ENCODE results near the gene G3BP2. TPM values are rescaled to one million over a fixed set of nuclear protein-coding genes. Genes with fewer than 3 reads are reported as not detected.
"Not testable (repeated sequence)": the region's sequence is repeated elsewhere in the genome, so short reads cannot be mapped to it uniquely, and the experiment has no call there.

G3BP2 gene
- total and polyA plus RNA-seq, 7 experiments from 2014 or later, result 115 to 299 (median 164) TPM

- Mint-ChIP-seq H3K36me3 (peaks cover 0 to 12% (median 4%) of the 10 kb centered on the region in 5 donors), H3K4me3 (peak overlapping the region; percentile 45 to 100 (median 60)), H3K27ac (peak overlapping the region in 7 of 9 donors; percentile 1 to 73 (median 5)), H3K9me3 (peaks cover 0 to 7% (median 0%) of the 10 kb centered on the region in 11 donors), H3K27me3 (no peaks in the 10 kb centered on the region), H3K4me1 (peaks cover 56 to 81% (median 68%) of the 10 kb centered on the region in 7 donors)
- H3K27ac ChIP-seq (ENCODE audit: low read depth, low read length), result peak overlapping the region; percentile 10
- peak overlapping the region; percentile 5 for H3K4me3 ChIP-seq (ENCODE audit: low read length)
- H3K27me3 ChIP-seq (ENCODE audit: control insufficient read depth in 2 of 2, insufficient read depth in 2 of 2, low read length in 2 of 2), result no peaks in the 10 kb centered on the region
- intact Hi-C loops (cut with micrococcal nuclease), result loop anchor here in 1 of 2 donors (1.0 kb wide), 1 partner anchor 9 kb away; no protein-coding TSS in a partner anchor
- DNase-seq (no peak), ATAC-seq (no peak)
- H3K36me3 ChIP-seq (ENCODE audit: control insufficient read depth in 2 of 3, insufficient read depth in 3 of 3, low read length in 3 of 3), result peaks cover 0 to 10% (median 0%) of the 10 kb centered on the region in 3 experiments
- H3K9me3 ChIP-seq (ENCODE audit: control insufficient read depth in 2 of 3, low read length in 3 of 3), result no peaks in the 10 kb centered on the region
- CTCF ChIA-PET, result no interaction called here
- peaks cover 61 to 66% of the 10 kb centered on the region in 2 donors for H3K4me1 ChIP-seq (ENCODE audit: control insufficient read depth in 2 of 2, insufficient read depth in 2 of 2, low read length in 2 of 2)
- POLR2A ChIA-PET, result interaction anchor here (1.0 to 8.1 kb wide), 6 partner anchors 10 to 57 kb away, joined by 3 to 148 read pairs (median 8); partner anchors contain the start of gene USO1
Measured at GRCh38 chr4:75668596-75668995, 4.6 kb downstream of the G3BP2 start.

GRCh38 chr4:75667636-75668035 lies 5.6 kb downstream of the G3BP2 start:
- not testable (repeated sequence) for ATAC-seq

GRCh38 chr4:75666299-75666698 lies 6.9 kb downstream of the G3BP2 start:
- Histone ChIP-seq H3K27ac (ENCODE audit: low read depth, low read length) (peak overlapping the region; percentile 20), H3K4me3 (ENCODE audit: low read length) (no peak overlapping the region), H3K36me3 (ENCODE audit: control insufficient read depth in 2 of 3, insufficient read depth in 3 of 3, low read length in 3 of 3) (peaks cover 0 to 7% (median 0%) of the 10 kb centered on the region in 3 experiments), H3K4me1 (ENCODE audit: control insufficient read depth in 2 of 2, insufficient read depth in 2 of 2, low read length in 2 of 2) (peaks cover 58 to 61% of the 10 kb centered on the region in 2 donors), H3K27me3 (ENCODE audit: control insufficient read depth in 2 of 2, insufficient read depth in 2 of 2, low read length in 2 of 2) (no peaks in the 10 kb centered on the region), H3K9me3 (ENCODE audit: control insufficient read depth in 2 of 3, low read length in 3 of 3) (no peaks in the 10 kb centered on the region)
- CTCF ChIA-PET, result no interaction called here
- no peak for DNase-seq
- H3K27ac Mint-ChIP-seq, result peak overlapping the region; percentile 5 to 81 (median 48)
- no peaks in the 10 kb centered on the region for H3K9me3 Mint-ChIP-seq
- POLR2A ChIA-PET, result interaction anchor here (2.0 kb wide), 1 partner anchor 57 kb away, joined by 5 read pairs; the partner anchor contains the start of gene USO1
- no peaks in the 10 kb centered on the region for H3K27me3 Mint-ChIP-seq
- intact Hi-C loops (cut with micrococcal nuclease), result no loop called here
- peaks cover 0 to 13% (median 11%) of the 10 kb centered on the region in 5 donors for H3K36me3 Mint-ChIP-seq
- no peak for ATAC-seq
- peak overlapping the region; percentile 31 to 100 (median 64) for H3K4me3 Mint-ChIP-seq
- peaks cover 53 to 87% (median 74%) of the 10 kb centered on the region in 7 donors for H3K4me1 Mint-ChIP-seq

More at GRCh38 chr4:75667636-75668035, 5.6 kb downstream of the G3BP2 start:
- Mint-ChIP-seq H3K4me3 (peak overlapping the region; percentile 50 to 100 (median 64)), H3K27ac (peak overlapping the region in 7 of 9 donors; percentile 5 to 78 (median 38)), H3K36me3 (peaks cover 0 to 12% (median 5%) of the 10 kb centered on the region in 5 donors), H3K4me1 (peaks cover 56 to 85% (median 71%) of the 10 kb centered on the region in 7 donors)
- POLR2A ChIA-PET, result interaction anchor here (0.8 to 2.0 kb wide), 4 partner anchors 9 to 56 kb away, joined by 3 to 5 read pairs (median 4); partner anchors contain the start of gene USO1
- DNase-seq; H3K36me3 ChIP-seq (ENCODE audit: control insufficient read depth in 2 of 3, insufficient read depth in 3 of 3, low read length in 3 of 3); H3K27me3 Mint-ChIP-seq; CTCF ChIA-PET; H3K4me3 ChIP-seq (ENCODE audit: low read length); H3K9me3 Mint-ChIP-seq; H3K27ac ChIP-seq (ENCODE audit: low read depth, low read length); H3K27me3 ChIP-seq (ENCODE audit: control insufficient read depth in 2 of 2, insufficient read depth in 2 of 2, low read length in 2 of 2); H3K9me3 ChIP-seq (ENCODE audit: control insufficient read depth in 2 of 3, low read length in 3 of 3): not testable (repeated sequence)
- H3K4me1 ChIP-seq (ENCODE audit: control insufficient read depth in 2 of 2, insufficient read depth in 2 of 2, low read length in 2 of 2), result peaks cover 61 to 66% of the 10 kb centered on the region in 2 donors
- intact Hi-C loops (cut with micrococcal nuclease), result loop anchor here in 1 of 2 donors (1.0 kb wide), 1 partner anchor 8 kb away; no protein-coding TSS in a partner anchor

GRCh38 chr4:75664604-75665003 lies 8.6 kb downstream of the G3BP2 start:
- H3K27ac Mint-ChIP-seq, result peak overlapping the region in 3 of 9 donors; percentile 39 to 63 (median 50)
- H3K4me1 ChIP-seq (ENCODE audit: control insufficient read depth in 2 of 2, insufficient read depth in 2 of 2, low read length in 2 of 2), result peaks cover 44 to 48% of the 10 kb centered on the region in 2 donors

GRCh38 chr4:75662626-75663025 lies 10.6 kb downstream of the G3BP2 start:
- ATAC-seq (no peak), DNase-seq (no peak)
- Histone ChIP-seq H3K36me3 (ENCODE audit: control insufficient read depth in 2 of 3, insufficient read depth in 3 of 3, low read length in 3 of 3) (peaks cover 4 to 31% (median 18%) of the 10 kb centered on the region in 3 experiments), H3K9me3 (ENCODE audit: control insufficient read depth in 2 of 3, low read length in 3 of 3) (no peaks in the 10 kb centered on the region), H3K27me3 (ENCODE audit: control insufficient read depth in 2 of 2, insufficient read depth in 2 of 2, low read length in 2 of 2) (no peaks in the 10 kb centered on the region), H3K4me3 (ENCODE audit: low read length) (no peak overlapping the region), H3K4me1 (ENCODE audit: control insufficient read depth in 2 of 2, insufficient read depth in 2 of 2, low read length in 2 of 2) (peaks cover 28 to 33% of the 10 kb centered on the region in 2 donors), H3K27ac (ENCODE audit: low read depth, low read length) (no peak overlapping the region)
- Mint-ChIP-seq H3K27ac (peak overlapping the region in 4 of 9 donors; percentile 9 to 48 (median 30)), H3K36me3 (peaks cover 3 to 31% (median 20%) of the 10 kb centered on the region in 5 donors), H3K4me3 (peak overlapping the region in 2 of 10 donors; percentile 1 to 46), H3K9me3 (no peaks in the 10 kb centered on the region), H3K4me1 (peaks cover 33 to 85% (median 73%) of the 10 kb centered on the region in 7 donors), H3K27me3 (no peaks in the 10 kb centered on the region)
- intact Hi-C loops (cut with micrococcal nuclease), result no loop called here
- CTCF ChIA-PET, result no interaction called here
- POLR2A ChIA-PET, result interaction anchor here (1.0 kb wide), 1 partner anchor 10 kb away, joined by 4 read pairs; no protein-coding TSS in a partner anchor

More at GRCh38 chr4:75664604-75665003, 8.6 kb downstream of the G3BP2 start:
- ATAC-seq; CTCF ChIA-PET; H3K27me3 ChIP-seq (ENCODE audit: control insufficient read depth in 2 of 2, insufficient read depth in 2 of 2, low read length in 2 of 2); intact Hi-C loops (cut with micrococcal nuclease); H3K27ac ChIP-seq (ENCODE audit: low read depth, low read length); H3K9me3 ChIP-seq (ENCODE audit: control insufficient read depth in 2 of 3, low read length in 3 of 3); DNase-seq; H3K27me3 Mint-ChIP-seq; H3K9me3 Mint-ChIP-seq; H3K4me3 ChIP-seq (ENCODE audit: low read length): not testable (repeated sequence)
- Mint-ChIP-seq H3K4me1 (peaks cover 43 to 86% (median 75%) of the 10 kb centered on the region in 7 donors), H3K4me3 (peak overlapping the region in 3 of 10 donors; percentile 9 to 32 (median 19)), H3K36me3 (peaks cover 0 to 15% (median 13%) of the 10 kb centered on the region in 5 donors)
- peaks cover 0 to 18% (median 9%) of the 10 kb centered on the region in 3 experiments for H3K36me3 ChIP-seq (ENCODE audit: control insufficient read depth in 2 of 3, insufficient read depth in 3 of 3, low read length in 3 of 3)
- POLR2A ChIA-PET, result interaction anchor here (0.9 to 1.3 kb wide), 2 partner anchors 10 to 150 kb away, joined by 3 to 8 read pairs; no protein-coding TSS in a partner anchor

GRCh38 chr4:75660491-75660890 lies 12.7 kb downstream of the G3BP2 start:
- Mint-ChIP-seq H3K9me3 (no peaks in the 10 kb centered on the region), H3K36me3 (peaks cover 3 to 42% (median 20%) of the 10 kb centered on the region in 5 donors), H3K4me3 (peak overlapping the region in 1 of 10 donors; percentile 10), H3K27me3 (no peaks in the 10 kb centered on the region), H3K27ac (peak overlapping the region in 4 of 9 donors; percentile 10 to 48 (median 16)), H3K4me1 (peaks cover 20 to 85% (median 72%) of the 10 kb centered on the region in 7 donors)
- Histone ChIP-seq H3K9me3 (ENCODE audit: control insufficient read depth in 2 of 3, low read length in 3 of 3) (no peaks in the 10 kb centered on the region), H3K27ac (ENCODE audit: low read depth, low read length) (no peak overlapping the region), H3K27me3 (ENCODE audit: control insufficient read depth in 2 of 2, insufficient read depth in 2 of 2, low read length in 2 of 2) (no peaks in the 10 kb centered on the region), H3K36me3 (ENCODE audit: control insufficient read depth in 2 of 3, insufficient read depth in 3 of 3, low read length in 3 of 3) (peaks cover 8 to 36% (median 18%) of the 10 kb centered on the region in 3 experiments), H3K4me1 (ENCODE audit: control insufficient read depth in 2 of 2, insufficient read depth in 2 of 2, low read length in 2 of 2) (peaks cover 22 to 24% of the 10 kb centered on the region in 2 donors), H3K4me3 (ENCODE audit: low read length) (no peak overlapping the region)
- ChIA-PET POLR2A (interaction anchor here (0.6 to 1.2 kb wide), 2 partner anchors 13 to 62 kb away, joined by 3 to 5 read pairs; partner anchors contain the start of gene G3BP2), CTCF (no interaction called here)
- intact Hi-C loops (cut with micrococcal nuclease), result no loop called here
- no peak for ATAC-seq
- no peak for DNase-seq
